ENCODE results near the gene THUMPD2. TPM values are rescaled to one million over a fixed set of nuclear protein-coding genes. Genes with fewer than 3 reads are reported as not detected.

The THUMPD2 gene
- total RNA-seq, 1 experiment from 2014 or later, result 19.5 TPM

DNA sequence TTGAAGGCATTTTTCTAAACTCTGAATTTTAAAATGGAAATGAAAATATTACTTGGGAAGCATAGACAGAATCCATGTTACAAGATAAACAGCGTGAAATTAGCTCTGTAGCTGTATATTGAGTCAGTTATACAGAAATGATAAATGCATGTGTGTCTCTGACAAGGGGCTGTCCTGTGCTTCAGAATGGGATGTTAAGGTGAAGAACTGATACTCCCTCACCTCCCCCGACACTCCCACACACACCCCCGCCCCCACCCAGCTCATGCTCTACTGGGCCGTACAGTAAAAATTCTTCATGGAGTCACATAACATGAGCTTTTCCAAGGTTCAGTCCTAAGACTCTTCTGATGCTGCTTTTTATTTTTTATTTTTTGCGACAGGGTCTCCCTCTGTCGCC lies 869 bp upstream of the THUMPD2 start:
- no peak overlapping the region for H3K23ac ChIP-seq (ENCODE audit: insufficient read length, low read depth, low read length)
- H3K27me3 ChIP-seq (ENCODE audit: insufficient read depth, low read length), result no peaks in the 10 kb centered on the region
- no peak overlapping the region for H3K14ac ChIP-seq (ENCODE audit: insufficient read depth, low read length)
- no peaks in the 10 kb centered on the region for H4K20me1 ChIP-seq (ENCODE audit: control insufficient read depth, insufficient read depth, insufficient read length)
- H3K4me1 ChIP-seq (ENCODE audit: insufficient read depth, low read length), result no peaks in the 10 kb centered on the region; the same call in 1 of the 2 replicates
- H2BK15ac ChIP-seq (ENCODE audit: low read depth, low read length), result no peak overlapping the region
- no CpG with 5 or more reads among the region's 6 CpGs for WGBS (ENCODE audit: extremely low coverage, insufficient read length, low lambda C conversion rate)
- no peaks in the 10 kb centered on the region for H3K9me3 ChIP-seq (ENCODE audit: control insufficient read depth, low read depth, low read length)
- no peak overlapping the region for H2BK120ac ChIP-seq (ENCODE audit: low read depth, low read length, poor library complexity, severe bottlenecking)
- H4K8ac ChIP-seq (replicated peaks; ENCODE audit: insufficient read length, low read depth, low read length), result no peak overlapping the region
- H3K23me2 ChIP-seq (ENCODE audit: insufficient read length, low read depth, low read length, poor library complexity, severe bottlenecking), result peaks cover 7% of the 10 kb centered on the region
- no peak for DNase-seq
- no peak overlapping the region for H3K56ac ChIP-seq (ENCODE audit: insufficient read length, low read depth, low read length)
- H3K4ac ChIP-seq (ENCODE audit: low read depth, low read length), result no peak overlapping the region
- no peak overlapping the region for H3K9ac ChIP-seq (ENCODE audit: extremely low read depth, insufficient read length, low read length)
- H4K91ac ChIP-seq (ENCODE audit: insufficient read length, low read depth, low read length), result no peak overlapping the region
- H3K18ac ChIP-seq (ENCODE audit: insufficient read length, low read depth, low read length), result no peak overlapping the region
- no peak overlapping the region for H3K4me2 ChIP-seq (ENCODE audit: insufficient read depth, insufficient read length, low read length)
- H2AFZ ChIP-seq (ENCODE audit: low read length), result no peak overlapping the region
- peaks cover 5% of the 10 kb centered on the region; the same call in 1 of the 2 replicates for H3K79me2 ChIP-seq (ENCODE audit: insufficient read depth, low read length)
- Mint-ChIP-seq H3K4me1 (peaks cover 40 to 41% of the 10 kb centered on the region in 2 experiments), H3K9me3 (peaks cover 0 to 2% of the 10 kb centered on the region in 2 experiments; a peak in 2 of 5 replicates), H3K4me3 (peak overlapping the region in 1 of 2 experiments; percentile 86; a peak in 2 of 5 replicates), H3K27me3 (ENCODE audit: low read depth) (peaks cover 1% of the 10 kb centered on the region), H3K36me3 (ENCODE audit: insufficient read depth in 1 of 3, low read depth in 3 of 3) (peaks cover 7 to 25% (median 17%) of the 10 kb centered on the region in 3 experiments), H3K27ac (no peak overlapping the region)
- H2BK5ac ChIP-seq (ENCODE audit: insufficient read length, low read length), result no peak overlapping the region
- H3K27ac ChIP-seq (ENCODE audit: insufficient read length, low read depth, low read length), result no peak overlapping the region
- H2BK12ac ChIP-seq (ENCODE audit: insufficient read length, low read depth, low read length), result no peak overlapping the region
- H3K79me1 ChIP-seq (ENCODE audit: insufficient read depth, low read depth, low read length, poor library complexity, severe bottlenecking), result peaks cover 3% of the 10 kb centered on the region
- H2BK20ac ChIP-seq (ENCODE audit: low read depth, low read length, poor library complexity, severe bottlenecking), result no peak overlapping the region
- no peak overlapping the region for H3T11ph ChIP-seq (ENCODE audit: low read length)
- no peak overlapping the region for H4K5ac ChIP-seq (ENCODE audit: insufficient read length, low read depth, low read length)
- no peak overlapping the region for H2AK5ac ChIP-seq (ENCODE audit: insufficient read length, low read length)
- TF ChIP-seq, protein P1, sequence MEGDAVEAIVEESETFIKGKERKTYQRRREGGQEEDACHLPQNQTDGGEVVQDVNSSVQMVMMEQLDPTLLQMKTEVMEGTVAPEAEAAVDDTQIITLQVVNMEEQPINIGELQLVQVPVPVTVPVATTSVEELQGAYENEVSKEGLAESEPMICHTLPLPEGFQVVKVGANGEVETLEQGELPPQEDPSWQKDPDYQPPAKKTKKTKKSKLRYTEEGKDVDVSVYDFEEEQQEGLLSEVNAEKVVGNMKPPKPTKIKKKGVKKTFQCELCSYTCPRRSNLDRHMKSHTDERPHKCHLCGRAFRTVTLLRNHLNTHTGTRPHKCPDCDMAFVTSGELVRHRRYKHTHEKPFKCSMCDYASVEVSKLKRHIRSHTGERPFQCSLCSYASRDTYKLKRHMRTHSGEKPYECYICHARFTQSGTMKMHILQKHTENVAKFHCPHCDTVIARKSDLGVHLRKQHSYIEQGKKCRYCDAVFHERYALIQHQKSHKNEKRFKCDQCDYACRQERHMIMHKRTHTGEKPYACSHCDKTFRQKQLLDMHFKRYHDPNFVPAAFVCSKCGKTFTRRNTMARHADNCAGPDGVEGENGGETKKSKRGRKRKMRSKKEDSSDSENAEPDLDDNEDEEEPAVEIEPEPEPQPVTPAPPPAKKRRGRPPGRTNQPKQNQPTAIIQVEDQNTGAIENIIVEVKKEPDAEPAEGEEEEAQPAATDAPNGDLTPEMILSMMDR (conservative IDR thresholded peaks at IDR 0.05), result no peak

Data from H9 (cell line).